H1 (cell line): ENCODE results near the gene DHCR7. TPM values are rescaled to one million over a fixed set of nuclear protein-coding genes. Genes with fewer than 3 reads are reported as not detected.

ENCODE experiments used
- CTCF ChIA-PET: fragments of 300-600 bp; sonication (Branson Sonifier 250); formaldehyde crosslinking; loops from one replicate; lab custom pipeline; 2021; ENCODE audit not compliant: partially characterized antibody; lab: Charles Lee
- POLR2A ChIA-PET: fragments of 300-600 bp; sonication (Branson Sonifier 250); formaldehyde crosslinking; loops from one replicate; lab custom pipeline; 2021; ENCODE audit warnings: inconsistent platforms; ENCODE audit not compliant: partially characterized antibody; lab: Charles Lee
- DNase-seq, 2 experiments: peaks; one replicate each; pipeline versions ENCODE4 v3.0.0 to v3.0.0-alpha.2; 2010 to 2022; ENCODE audit warnings: low spot score in 2 of 2, low read depth in 1 of 2, mixed read lengths in 1 of 2
- FAIRE-seq: peaks from 2 replicates; lab custom pipeline; 2011; peaks lifted over from hg19 to GRCh38; lab: Jason Lieb, UNC
- H2AFZ ChIP-seq: 2 replicates; pipeline ENCODE4 v1.8.1; 2012; ENCODE audit warnings: low read length, inconsistent platforms
- H2AK5ac ChIP-seq: 2 replicates; pipeline ENCODE4 v1.6.1; 2013; ENCODE audit warnings: low read depth, low read length
- H2BK120ac ChIP-seq: replicated peaks from 2 replicates; pipeline ENCODE3; 2013; ENCODE audit warnings: low read depth, low read length, inconsistent platforms
- H2BK12ac ChIP-seq: 2 replicates; pipeline ENCODE4 v1.6.1; 2013; ENCODE audit warnings: low read depth, low read length
- H2BK15ac ChIP-seq: 2 replicates; pipeline ENCODE4 v1.6.1; 2013; ENCODE audit warnings: low read length
- H2BK20ac ChIP-seq: 2 replicates; pipeline ENCODE4 v1.6.1; 2013; ENCODE audit warnings: low read length
- H2BK5ac ChIP-seq: 2 replicates; pipeline ENCODE4 v1.6.1; 2013; ENCODE audit warnings: low read depth, low read length
- H3K14ac ChIP-seq: 2 replicates; pipeline ENCODE4 v1.6.1; 2013; ENCODE audit warnings: inconsistent platforms; ENCODE audit not compliant: insufficient read length
- H3K18ac ChIP-seq: 2 replicates; pipeline ENCODE4 v1.6.1; 2013; ENCODE audit warnings: low read length; ENCODE audit errors: extremely low read depth
- H3K23ac ChIP-seq: 2 replicates; pipeline ENCODE4 v1.6.1; 2013; ENCODE audit warnings: inconsistent platforms; ENCODE audit not compliant: insufficient read length
- H3K23me2 ChIP-seq: 2 replicates; pipeline ENCODE4 v1.6.1; 2013; ENCODE audit warnings: low read depth, low read length
- H3K27ac ChIP-seq: 2 replicates; pipeline ENCODE4 v1.6.1; 2011; ENCODE audit warnings: low read depth, low read length, inconsistent platforms
- H3K27me3 ChIP-seq, 4 experiments: replicated peaks in 1 of 4; 1 replicate in 1 of 4; 2 replicates in 3 of 4; pipeline versions ENCODE4 v1.6.1 to v1.8.1; 2011 to 2013; ENCODE audit warnings: low read length in 3 of 4, mild to moderate bottlenecking in 3 of 4, inconsistent platforms in 2 of 4, mixed read lengths in 2 of 4, moderate library complexity in 1 of 4; ENCODE audit not compliant: control insufficient read depth in 3 of 4, insufficient read depth in 3 of 4; ENCODE audit errors: extremely low read depth in 1 of 4
- H3K36me3 ChIP-seq, 4 experiments: 2 replicates each; pipeline versions ENCODE4 v1.6.1 to v1.8.1; 2011 to 2013; ENCODE audit warnings: mild to moderate bottlenecking in 4 of 4, low read length in 3 of 4, moderate library complexity in 2 of 4, control low read depth in 1 of 4, inconsistent platforms in 1 of 4; ENCODE audit not compliant: insufficient read depth in 4 of 4, control insufficient read depth in 2 of 4
- H3K4ac ChIP-seq: replicated peaks from 2 replicates; pipeline ENCODE3; 2013; ENCODE audit warnings: low read length, low read depth, mixed read lengths, inconsistent platforms; ENCODE audit not compliant: insufficient read length
- H3K4me1 ChIP-seq, 4 experiments: replicated peaks in 1 of 4; 1 replicate in 1 of 4; 2 replicates in 3 of 4; pipeline versions ENCODE4 v1.6.1 to v1.8.1; 2011 to 2013; ENCODE audit warnings: low read length in 3 of 4, inconsistent platforms in 2 of 4, mixed read lengths in 1 of 4; ENCODE audit not compliant: insufficient read depth in 4 of 4, control insufficient read depth in 3 of 4
- H3K4me2 ChIP-seq, 2 experiments: 2 replicates each; pipeline versions ENCODE4 v1.6.1 to v1.8.1; 2011 to 2013; ENCODE audit warnings: low read depth in 2 of 2, low read length in 2 of 2, control low read depth in 1 of 2, inconsistent platforms in 1 of 2, mild to moderate bottlenecking in 1 of 2; ENCODE audit not compliant: insufficient read depth in 1 of 2
- H3K4me3 ChIP-seq, 4 experiments: fragments of 200-600, 300-600 bp in 1 of 4; sonication (generic), shearing (Covaris generic), sonication (Bioruptor Twin) in 1 of 4; 2 replicates each; pipeline versions ENCODE4 v1.5.1 to v1.8.1; 2011 to 2016; ENCODE audit warnings: low read length in 4 of 4, low read depth in 3 of 4, control low read depth in 2 of 4, inconsistent platforms in 2 of 4, mild to moderate bottlenecking in 2 of 4, mixed read lengths in 1 of 4, moderate library complexity in 1 of 4; ENCODE audit not compliant: insufficient read depth in 2 of 4; ENCODE audit errors: extremely low read depth in 1 of 4
- H3K56ac ChIP-seq: replicated peaks from 2 replicates; pipeline ENCODE3; 2013; ENCODE audit warnings: low read depth, mild to moderate bottlenecking, mixed read lengths, low read length, inconsistent platforms; ENCODE audit not compliant: insufficient read length
- H3K79me1 ChIP-seq: 2 replicates; pipeline ENCODE4 v1.6.1; 2013; ENCODE audit warnings: low read depth, low read length, control low read depth
- H3K79me2 ChIP-seq, 2 experiments: 2 replicates each; pipeline versions ENCODE4 v1.6.1 to v1.8.1; 2012 to 2013; ENCODE audit warnings: low read length in 2 of 2, mild to moderate bottlenecking in 2 of 2, inconsistent platforms in 1 of 2; ENCODE audit not compliant: insufficient read depth in 2 of 2, control insufficient read depth in 1 of 2
- H3K9ac ChIP-seq, 4 experiments: replicated peaks in 1 of 4; 1 replicate in 1 of 4; 2 replicates in 3 of 4; pipeline versions ENCODE4 v1.6.1 to v1.8.1; 2011 to 2013; ENCODE audit warnings: low read depth in 3 of 4, low read length in 3 of 4, control low read depth in 2 of 4, mild to moderate bottlenecking in 2 of 4, moderate library complexity in 2 of 4, inconsistent platforms in 1 of 4; ENCODE audit errors: extremely low read depth in 1 of 4
- H3K9me3 ChIP-seq, 2 experiments: 2 replicates each; pipeline versions ENCODE4 v1.6.1 to v1.8.1; 2012 to 2013; ENCODE audit warnings: mild to moderate bottlenecking in 2 of 2, moderate library complexity in 2 of 2, control low read depth in 1 of 2, inconsistent platforms in 1 of 2, low read depth in 1 of 2, low read length in 1 of 2, mixed read lengths in 1 of 2; ENCODE audit not compliant: insufficient read depth in 2 of 2
- H4K20me1 ChIP-seq, 2 experiments: replicated peaks in 1 of 2; 2 replicates each; pipeline versions ENCODE3 to v1.8.1; 2011 to 2013; ENCODE audit warnings: inconsistent platforms in 2 of 2, low read length in 2 of 2, mild to moderate bottlenecking in 1 of 2; ENCODE audit not compliant: insufficient read depth in 2 of 2, control insufficient read depth in 1 of 2
- H4K5ac ChIP-seq: 2 replicates; pipeline ENCODE4 v1.6.1; 2013; ENCODE audit warnings: low read length, low read depth, mixed read lengths, inconsistent platforms; ENCODE audit not compliant: insufficient read length
- H4K8ac ChIP-seq: 2 replicates; pipeline ENCODE4 v1.8.0; 2013; ENCODE audit warnings: mild to moderate bottlenecking, moderate library complexity, low read length, inconsistent platforms; ENCODE audit not compliant: insufficient read depth; ENCODE audit errors: extremely low read depth
- H4K91ac ChIP-seq: replicated peaks from 2 replicates; pipeline ENCODE3; 2013; ENCODE audit warnings: low read length, mixed read lengths, inconsistent platforms; ENCODE audit not compliant: insufficient read length
- ASH2L ChIP-seq: fragments of 200-600, 300-600 bp; sonication (generic); IDR thresholded peaks from one replicate; pipeline ENCODE4 v1.7.1; 2017; ENCODE audit warnings: low read length
- BRCA1 ChIP-seq: IDR thresholded peaks from 2 replicates; pipeline ENCODE4 v1.6.1; 2012; ENCODE audit warnings: low read depth, low read length, improper control_type of control experiment
- CBX8 ChIP-seq: fragments of 300-800, 300-1000 bp; sonication (generic); IDR thresholded peaks from 2 replicates; pipeline ENCODE4 v1.7.1; 2016; ENCODE audit warnings: low read depth, low read length, borderline replicate concordance
- EP300 ChIP-seq, 2 experiments: IDR thresholded peaks; 1 replicate in 1 of 2; 2 replicates in 1 of 2; pipeline ENCODE4 v1.6.1; 2011 to 2012; ENCODE audit warnings: low read depth in 2 of 2, low read length in 2 of 2, mild to moderate bottlenecking in 2 of 2, borderline replicate concordance in 1 of 2, inconsistent platforms in 1 of 2, moderate library complexity in 1 of 2
- FOSL1 ChIP-seq: IDR thresholded peaks from 2 replicates; pipeline ENCODE4 v1.6.1; 2011; ENCODE audit warnings: mild to moderate bottlenecking, low read depth, low read length, moderate library complexity; ENCODE audit not compliant: insufficient read depth
- POU5F1 ChIP-seq: IDR thresholded peaks from 2 replicates; pipeline ENCODE4 v1.6.1; 2011; ENCODE audit warnings: low read depth, mild to moderate bottlenecking, low read length, moderate library complexity
- SIX5 ChIP-seq: IDR thresholded peaks from 2 replicates; pipeline ENCODE4 v1.6.1; 2011; ENCODE audit warnings: mild to moderate bottlenecking, low read depth, low read length
- WGBS, 2 experiments: shearing (Covaris generic) in 1 of 2; methylation state at CpG; one replicate each; pipeline versions ENCODE4 v1.1.6 to v1.1.7; 2013 to 2015; ENCODE audit warnings: low lambda C conversion rate in 2 of 2, mixed read lengths in 2 of 2, inconsistent platforms in 1 of 2, low coverage in 1 of 2, missing lambda C conversion rate in 1 of 2; ENCODE audit not compliant: insufficient replicate concordance in 2 of 2, insufficient coverage in 1 of 2, insufficient read length in 1 of 2; ENCODE audit errors: extremely low coverage in 1 of 2, missing lambda C conversion rate in 1 of 2; 5-methylcytosine and 5-hydroxymethylcytosine counted together
- polyA plus RNA-seq, 7 experiments: library from polyadenylated mRNA; depleted of rRNA in 3 of 7; stranded (reverse) in 5 of 7; unstranded in 2 of 7; fragments of >200 nt in 5 of 7; fragments of 200-250 nt in 2 of 7; gene quantifications; 1 replicate in 5 of 7; 2 replicates in 1 of 7; 4 replicates in 1 of 7; pipeline versions ENCODE4 v1.2.1 to v1.2.3, GENCODE V29; 2011 to 2013; ENCODE audit warnings: missing spikeins in 2 of 7, mixed read lengths in 2 of 7
- total RNA-seq: library from RNA; stranded (reverse); fragmentation: NEBNext Ultra II Directional; extraction: Animal tissue kit (Norgen Biotek cat#: 25700); gene quantifications from 2 replicates; pipeline ENCODE4 v1.2.1, GENCODE V29; 2021
- TF ChIP-seq, protein P1 (sequence below): IDR thresholded peaks from 2 replicates; pipeline ENCODE4 v1.6.1; 2011; ENCODE audit warnings: low read length, improper control_type of control experiment
- TF ChIP-seq, protein P2 (sequence below), 3 experiments: IDR thresholded peaks; 1 replicate in 2 of 3; 2 replicates in 1 of 3; pipeline versions ENCODE4 v1.5.1 to v1.6.1; 2011; ENCODE audit warnings: low read length in 3 of 3, mild to moderate bottlenecking in 3 of 3, inconsistent platforms in 2 of 3, low read depth in 1 of 3, moderate library complexity in 1 of 3; ENCODE audit not compliant: insufficient read depth in 1 of 3; ENCODE audit errors: control extremely low read depth in 1 of 3

The DHCR7 gene
- total and polyA plus RNA-seq, 2 of the 8 experiments (the other 6 are each of a cell fraction or from before 2014, with no cell fraction given), result 144 to 157 TPM

DNA sequence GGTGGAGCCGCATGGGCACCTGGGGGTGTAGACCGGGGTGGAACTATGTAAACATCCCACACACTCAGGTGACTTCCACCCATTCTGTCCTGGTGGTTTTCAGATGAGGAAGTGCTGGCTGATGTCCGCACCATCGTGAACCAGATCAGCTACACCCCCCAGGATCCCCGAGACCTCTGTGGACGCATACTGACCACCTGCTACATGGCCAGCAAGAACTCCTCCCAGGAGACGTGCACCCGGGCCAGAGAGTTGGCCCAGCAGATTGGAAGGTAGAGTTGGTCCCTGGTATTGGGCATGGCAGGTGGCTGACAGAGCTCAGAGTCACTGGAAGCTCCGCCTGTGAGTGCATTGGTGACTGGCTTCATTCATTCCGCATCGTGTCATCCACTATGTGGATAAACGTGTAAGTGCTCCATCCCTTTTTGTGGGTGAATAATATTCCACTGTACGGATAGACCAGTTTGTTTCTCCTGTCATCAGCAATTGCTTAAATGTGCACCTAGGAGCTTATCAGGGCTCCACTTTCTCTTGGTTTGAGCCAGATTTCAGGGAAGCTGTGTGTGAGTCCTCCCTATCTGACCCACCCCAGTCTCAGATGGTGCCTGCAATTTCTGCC is 34.7 kb upstream of the DHCR7 start:
- WGBS, 2 experiments, result 85% methylated on average over 13 of the region's 13 CpGs; no CpG with 5 or more reads in 1 of the 2 experiments
- H3K14ac ChIP-seq, result no peak overlapping the region
- H3K23me2 ChIP-seq, result peaks cover 4% of the 10 kb centered on the region; the same call in 1 of the 2 replicates
- H3K9me3 ChIP-seq, result no peaks in the 10 kb centered on the region
- no peaks in the 10 kb centered on the region for H3K79me2 ChIP-seq
- no peak overlapping the region for H2BK20ac ChIP-seq
- no peak overlapping the region for H3K9ac ChIP-seq
- H3K56ac ChIP-seq, result no peak overlapping the region
- H2BK15ac ChIP-seq, result no peak overlapping the region
- H2AFZ ChIP-seq, result no peak overlapping the region
- H2BK5ac ChIP-seq, result no peak overlapping the region
- no peak overlapping the region for H4K5ac ChIP-seq
- CTCF ChIA-PET, result no interaction called here
- no peak for FAIRE-seq
- H3K36me3 ChIP-seq, result peaks cover 8 to 25% (median 23%) of the 10 kb centered on the region in 4 experiments; a peak in 7 of 8 replicates
- H2BK12ac ChIP-seq, result no peak overlapping the region
- H3K27me3 ChIP-seq, result no peaks in the 10 kb centered on the region
- H4K91ac ChIP-seq, result no peak overlapping the region
- peaks cover 0 to under 1% (median 0%) of the 10 kb centered on the region in 4 experiments; a peak in 2 of 7 replicates for H3K4me1 ChIP-seq
- no peak overlapping the region for H3K4me2 ChIP-seq
- H4K20me1 ChIP-seq, result peaks cover 7 to 15% of the 10 kb centered on the region in 2 experiments
- DNase-seq, result no peak
- H3K27ac ChIP-seq, result no peak overlapping the region
- H2BK120ac ChIP-seq, result no peak overlapping the region
- H3K18ac ChIP-seq, result no peak overlapping the region
- no peak overlapping the region for H3K4me3 ChIP-seq
- H3K23ac ChIP-seq, result no peak overlapping the region
- no peak overlapping the region for H4K8ac ChIP-seq
- H3K79me1 ChIP-seq, result no peaks in the 10 kb centered on the region
- H2AK5ac ChIP-seq, result no peak overlapping the region
- H3K4ac ChIP-seq, result no peak overlapping the region
- POLR2A ChIA-PET, result no interaction called here
- no peak for TF ChIP-seq FOSL1
- no peak for TF ChIP-seq CBX8
- TF ChIP-seq BRCA1, result no peak
- no peak for TF ChIP-seq SIX5
- TF ChIP-seq, protein P1, sequence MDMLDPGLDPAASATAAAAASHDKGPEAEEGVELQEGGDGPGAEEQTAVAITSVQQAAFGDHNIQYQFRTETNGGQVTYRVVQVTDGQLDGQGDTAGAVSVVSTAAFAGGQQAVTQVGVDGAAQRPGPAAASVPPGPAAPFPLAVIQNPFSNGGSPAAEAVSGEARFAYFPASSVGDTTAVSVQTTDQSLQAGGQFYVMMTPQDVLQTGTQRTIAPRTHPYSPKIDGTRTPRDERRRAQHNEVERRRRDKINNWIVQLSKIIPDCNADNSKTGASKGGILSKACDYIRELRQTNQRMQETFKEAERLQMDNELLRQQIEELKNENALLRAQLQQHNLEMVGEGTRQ, result no peak
- TF ChIP-seq ASH2L, result no peak
- no peak for TF ChIP-seq POU5F1
- TF ChIP-seq, protein P2, sequence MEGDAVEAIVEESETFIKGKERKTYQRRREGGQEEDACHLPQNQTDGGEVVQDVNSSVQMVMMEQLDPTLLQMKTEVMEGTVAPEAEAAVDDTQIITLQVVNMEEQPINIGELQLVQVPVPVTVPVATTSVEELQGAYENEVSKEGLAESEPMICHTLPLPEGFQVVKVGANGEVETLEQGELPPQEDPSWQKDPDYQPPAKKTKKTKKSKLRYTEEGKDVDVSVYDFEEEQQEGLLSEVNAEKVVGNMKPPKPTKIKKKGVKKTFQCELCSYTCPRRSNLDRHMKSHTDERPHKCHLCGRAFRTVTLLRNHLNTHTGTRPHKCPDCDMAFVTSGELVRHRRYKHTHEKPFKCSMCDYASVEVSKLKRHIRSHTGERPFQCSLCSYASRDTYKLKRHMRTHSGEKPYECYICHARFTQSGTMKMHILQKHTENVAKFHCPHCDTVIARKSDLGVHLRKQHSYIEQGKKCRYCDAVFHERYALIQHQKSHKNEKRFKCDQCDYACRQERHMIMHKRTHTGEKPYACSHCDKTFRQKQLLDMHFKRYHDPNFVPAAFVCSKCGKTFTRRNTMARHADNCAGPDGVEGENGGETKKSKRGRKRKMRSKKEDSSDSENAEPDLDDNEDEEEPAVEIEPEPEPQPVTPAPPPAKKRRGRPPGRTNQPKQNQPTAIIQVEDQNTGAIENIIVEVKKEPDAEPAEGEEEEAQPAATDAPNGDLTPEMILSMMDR (IDR thresholded peaks at IDR 0.05; ENCODE audit: control extremely low read depth in 1 of 3, insufficient read depth in 1 of 3, low read depth in 1 of 3, low read length in 3 of 3), result no peak
- TF ChIP-seq EP300 (IDR thresholded peaks at IDR 0.05; ENCODE audit: borderline replicate concordance in 1 of 2, low read depth in 2 of 2, low read length in 2 of 2), result no peak
